Dermis blood vessel endothelial cell (primary cell): ENCODE data around the gene PEX7. TPM values are rescaled to one million over a fixed set of nuclear protein-coding genes. Genes with fewer than 3 reads are reported as not detected.
A peak's percentile ranks its signal among the peaks of the same experiment; 100 is the strongest.
"Not testable (repeated sequence)": the region's sequence is repeated elsewhere in the genome, so short reads cannot be mapped to it uniquely, and the experiment has no call there.

ENCODE experiments used
- DNase-seq: peaks from one replicate; pipeline ENCODE4 v3.0.0; 2010
- total RNA-seq: library from RNA; depleted of rRNA; stranded (reverse); fragments of >200 nt; gene quantifications from 2 replicates; pipeline ENCODE4 v1.2.3, GENCODE V29; 2014

The PEX7 gene
- total RNA-seq, 1 donor from 2014 or later: 7.7 TPM

GRCh38 chr6:136958168-136958567 lies 135.8 kb downstream of the PEX7 start:
- DNase-seq: no peak

DNA sequence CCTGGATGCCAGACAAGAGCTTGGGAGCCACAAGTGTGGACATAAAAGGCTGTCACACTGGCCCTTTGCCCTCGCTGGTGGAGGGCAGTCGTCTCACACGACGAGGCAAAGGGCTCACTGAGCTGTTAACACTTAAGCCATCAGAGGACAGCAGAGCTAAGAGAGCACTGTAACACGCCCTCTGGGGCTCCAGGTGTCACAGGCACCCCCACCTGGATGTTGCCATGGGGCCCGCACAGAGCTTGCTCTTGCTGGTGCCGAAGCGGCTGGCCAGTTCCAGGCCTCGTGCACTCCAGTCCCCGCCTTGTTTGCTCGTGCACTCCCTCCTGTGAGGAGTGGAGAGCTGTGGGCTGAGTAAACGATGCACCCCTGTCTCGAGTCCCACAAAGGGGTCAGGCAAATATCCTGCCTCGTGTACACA lies 137.1 kb downstream of the PEX7 start:
- no peak for DNase-seq

DNA sequence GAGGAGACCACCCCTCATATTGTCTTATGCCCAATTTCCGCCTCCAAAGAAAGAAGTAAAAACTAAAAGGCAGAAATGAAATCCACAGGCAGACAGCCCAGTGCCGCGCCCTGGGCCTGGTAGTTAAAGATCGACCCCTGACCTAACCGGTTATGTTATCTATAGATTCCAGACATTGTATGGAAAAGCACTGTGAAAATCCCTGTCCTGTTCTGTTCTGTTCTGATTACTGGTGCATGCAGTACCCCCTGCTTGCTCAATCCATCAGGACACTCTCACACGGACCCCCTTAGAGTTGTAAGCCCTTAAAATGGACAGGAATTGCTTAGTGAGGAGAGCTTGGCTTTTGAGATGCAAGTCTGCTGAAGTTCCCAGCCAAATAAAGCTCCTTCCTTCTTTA lies 137.5 kb downstream of the PEX7 start:
- not testable (repeated sequence) for DNase-seq

DNA sequence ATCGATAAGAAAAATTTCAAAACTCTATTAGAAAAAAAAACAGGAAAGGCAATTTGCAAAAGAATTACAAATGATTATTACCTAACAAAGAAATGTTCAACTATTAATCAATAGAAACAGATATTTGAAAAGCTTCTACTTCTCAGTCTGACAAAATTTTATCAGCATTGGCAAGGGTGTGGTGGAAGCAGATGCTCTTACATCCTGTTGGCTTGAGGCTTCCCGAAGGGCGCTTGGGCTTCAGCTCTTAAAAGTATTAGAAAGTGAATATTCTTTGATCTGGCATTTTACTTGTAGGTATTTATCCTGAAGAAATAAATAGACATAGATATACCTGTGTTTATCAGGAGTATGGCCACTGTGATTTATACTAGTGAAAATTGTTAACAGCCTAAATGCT lies 138.4 kb downstream of the PEX7 start:
- no peak for DNase-seq

- no peak for DNase-seq
Measured at GRCh38 chr6:136961848-136962247, 139.5 kb downstream of the PEX7 start.

DNA sequence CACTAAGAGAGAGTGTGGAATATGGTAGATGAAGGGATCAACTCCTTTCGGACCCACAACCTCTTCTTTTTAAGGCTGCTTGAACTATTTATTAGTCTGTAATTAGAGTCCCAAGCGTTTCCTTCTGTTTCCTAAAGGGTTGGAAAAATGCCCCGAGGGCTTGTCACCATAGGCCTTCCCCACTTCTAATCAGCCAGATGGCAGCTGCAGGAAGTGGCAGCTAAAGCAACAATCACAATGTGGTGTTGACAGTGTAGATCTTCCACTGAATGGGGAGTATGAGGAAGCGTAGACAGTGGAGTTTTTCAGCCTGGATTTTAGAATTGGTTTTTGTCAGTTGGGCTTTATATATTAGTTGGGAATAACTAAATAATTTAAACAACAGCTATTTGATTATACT lies 140.3 kb downstream of the PEX7 start:
- peak; percentile 68 for DNase-seq

DNA sequence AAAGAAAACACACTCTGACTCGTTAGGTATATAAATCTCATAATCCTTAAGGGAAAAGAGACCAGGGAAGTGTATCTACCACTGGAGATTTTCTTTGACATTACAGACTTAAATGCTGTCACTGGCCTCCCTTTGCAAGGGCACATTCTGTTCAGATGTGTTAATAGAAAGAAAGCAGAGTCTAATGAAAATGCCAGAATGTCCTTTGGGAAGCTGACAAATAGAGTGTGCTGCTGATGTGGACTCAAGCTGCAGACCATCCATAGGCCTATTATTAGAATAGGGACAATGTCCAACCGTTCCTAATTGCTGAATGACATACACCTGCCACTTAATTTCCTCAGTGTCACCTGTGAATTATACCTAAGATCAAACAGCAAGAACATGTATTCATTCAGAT lies 140.9 kb downstream of the PEX7 start:
- DNase-seq: no peak

Other genes with a start within 250 kb of the PEX7 start
- 5.8 and 10.9 TPM in 2 replicates for gene MAP3K5, start 30.1 kb upstream of the PEX7 start, total RNA-seq
- gene SLC35D3, start 99.7 kb downstream of the PEX7 start, total RNA-seq: not detected in 2 replicates
- gene IL20RA, start 222.4 kb downstream of the PEX7 start, total RNA-seq: 0.51 and 0.79 TPM in 2 replicates